BLaER1 treated with 17β-estradiol and CSF1 and Interleukin-3, amounts not matched to agents 10 nM and 100 nM (cell line): ENCODE data around the gene LRRC75A.
A peak's percentile ranks its signal among the peaks of the same experiment; 100 is the strongest.

Source experiments
- H3K27ac ChIP-seq, 11 experiments: shearing (Covaris generic); formaldehyde crosslinking; 2 replicates each; pipeline ENCODE4 v1.8.1; 2022
- H3K27me3 ChIP-seq, 11 experiments: shearing (Covaris generic); formaldehyde crosslinking; 2 replicates each; pipeline ENCODE4 v1.8.1; 2022
- H3K36me3 ChIP-seq, 11 experiments: shearing (Covaris generic); formaldehyde crosslinking; 2 replicates each; pipeline ENCODE4 v1.8.1; 2022
- H3K4me1 ChIP-seq, 10 experiments: shearing (Covaris generic); formaldehyde crosslinking; 2 replicates each; pipeline ENCODE4 v1.8.1; 2022
- H3K4me2 ChIP-seq, 11 experiments: shearing (Covaris generic); formaldehyde crosslinking; 2 replicates each; pipeline ENCODE4 v1.8.1; 2022
- H3K4me3 ChIP-seq, 10 experiments: shearing (Covaris generic); formaldehyde crosslinking; 2 replicates each; pipeline ENCODE4 v1.8.1; 2022
- H3K9ac ChIP-seq, 11 experiments: shearing (Covaris generic); formaldehyde crosslinking; 2 replicates each; pipeline ENCODE4 v1.8.1; 2022
- H3K9me3 ChIP-seq, 11 experiments: shearing (Covaris generic); formaldehyde crosslinking; replicated peaks in 1 of 11; 2 replicates each; pipeline ENCODE4 v1.8.1; 2022
- H4K20me1 ChIP-seq, 11 experiments: shearing (Covaris generic); formaldehyde crosslinking; 2 replicates each; pipeline ENCODE4 v1.8.1; 2022
- Cebpa-rat ChIP-seq, 11 experiments: shearing (Covaris generic); IDR thresholded peaks; 2 replicates each; pipeline ENCODE4 v1.8.1; 2022

LRRC75A gene

GRCh38 chr17:16496820-16497489, 5.0 kb upstream of the LRRC75A start:
- peaks cover 0 to 23% (median 11%) of the 10 kb centered on the region in 10 experiments; a peak in 11 of 20 replicates for H3K4me1 ChIP-seq
- no peak for TF ChIP-seq Cebpa-rat (IDR thresholded peaks at IDR 0.05)
- H3K9me3 ChIP-seq: no peaks in the 10 kb centered on the region
- H3K4me3 ChIP-seq: no peak overlapping the region
- peaks cover 0 to 10% (median 0%) of the 10 kb centered on the region in 11 experiments; a peak in 3 of 22 replicates for H3K27me3 ChIP-seq
- H3K4me2 ChIP-seq: no peak overlapping the region
- no peak overlapping the region for H3K27ac ChIP-seq
- H3K9ac ChIP-seq: no peak overlapping the region
- no peaks in the 10 kb centered on the region for H3K36me3 ChIP-seq
- H4K20me1 ChIP-seq: no peaks in the 10 kb centered on the region

GRCh38 chr17:16495980-16496819, 4.2 kb upstream of the LRRC75A start:
- no peak overlapping the region for H3K4me2 ChIP-seq
- H3K9ac ChIP-seq: no peak overlapping the region
- H3K9me3 ChIP-seq: no peaks in the 10 kb centered on the region
- peaks cover 0 to 12% (median 1%) of the 10 kb centered on the region in 11 experiments; a peak in 8 of 22 replicates for H3K27me3 ChIP-seq
- peaks cover 0 to 24% (median 12%) of the 10 kb centered on the region in 10 experiments; a peak in 16 of 20 replicates for H3K4me1 ChIP-seq
- no peak overlapping the region for H3K4me3 ChIP-seq
- H4K20me1 ChIP-seq: peaks cover 0 to under 1% (median 0%) of the 10 kb centered on the region in 11 experiments; a peak in 1 of 22 replicates
- TF ChIP-seq Cebpa-rat (IDR thresholded peaks at IDR 0.05): no peak
- no peaks in the 10 kb centered on the region for H3K36me3 ChIP-seq
- H3K27ac ChIP-seq: no peak overlapping the region

GRCh38 chr17:16495561-16495960, 3.6 kb upstream of the LRRC75A start:
- H3K4me3 ChIP-seq: no peak overlapping the region
- no peak overlapping the region for H3K27ac ChIP-seq
- no peak overlapping the region for H3K4me2 ChIP-seq
- H3K9ac ChIP-seq: no peak overlapping the region
- H3K4me1 ChIP-seq: peaks cover 0 to 31% (median 18%) of the 10 kb centered on the region in 10 experiments; a peak in 16 of 20 replicates
- H3K9me3 ChIP-seq: no peaks in the 10 kb centered on the region
- no peak for TF ChIP-seq Cebpa-rat (IDR thresholded peaks at IDR 0.05)
- H3K27me3 ChIP-seq: peaks cover 0 to 19% (median 8%) of the 10 kb centered on the region in 11 experiments; a peak in 8 of 22 replicates
- no peaks in the 10 kb centered on the region for H3K36me3 ChIP-seq
- H4K20me1 ChIP-seq: peaks cover 0 to 7% (median 0%) of the 10 kb centered on the region in 11 experiments; a peak in 6 of 22 replicates

- H3K9ac ChIP-seq: no peak overlapping the region
- TF ChIP-seq Cebpa-rat (IDR thresholded peaks at IDR 0.05): no peak
- H3K9me3 ChIP-seq: no peaks in the 10 kb centered on the region
- H3K4me1 ChIP-seq: peaks cover 0 to 34% (median 20%) of the 10 kb centered on the region in 10 experiments; a peak in 16 of 20 replicates
- H3K36me3 ChIP-seq: no peaks in the 10 kb centered on the region
- peaks cover 0 to 12% (median 0%) of the 10 kb centered on the region in 11 experiments; a peak in 6 of 22 replicates for H4K20me1 ChIP-seq
- no peak overlapping the region for H3K27ac ChIP-seq
- no peak overlapping the region for H3K4me3 ChIP-seq
- H3K4me2 ChIP-seq: peak overlapping the region in 4 of 11 experiments; percentile 33 to 88 (median 60); a peak in 8 of 22 replicates
- H3K27me3 ChIP-seq: peaks cover 0 to 25% (median 8%) of the 10 kb centered on the region in 11 experiments; a peak in 8 of 22 replicates
Measured at GRCh38 chr17:16494059-16494458, 2.1 kb upstream of the LRRC75A start.

GRCh38 chr17:16493531-16494046, 1.6 kb upstream of the LRRC75A start:
- Histone ChIP-seq H3K9me3 (no peaks in the 10 kb centered on the region), H3K36me3 (no peaks in the 10 kb centered on the region), H3K4me3 (no peak overlapping the region), H3K9ac (no peak overlapping the region), H3K27ac (no peak overlapping the region), H3K4me1 (peaks cover 0 to 34% (median 20%) of the 10 kb centered on the region in 10 experiments; a peak in 16 of 20 replicates), H4K20me1 (peaks cover 0 to 12% (median 0%) of the 10 kb centered on the region in 11 experiments; a peak in 6 of 22 replicates), H3K27me3 (peaks cover 0 to 25% (median 8%) of the 10 kb centered on the region in 11 experiments; a peak in 8 of 22 replicates), H3K4me2 (peak overlapping the region in 4 of 11 experiments; percentile 33 to 88 (median 60); a peak in 7 of 22 replicates)
- no peak for TF ChIP-seq Cebpa-rat (IDR thresholded peaks at IDR 0.05)

GRCh38 chr17:16492613-16493530, 879 bp upstream of the LRRC75A start:
- no peak for TF ChIP-seq Cebpa-rat (IDR thresholded peaks at IDR 0.05)
- Histone ChIP-seq H3K36me3 (no peaks in the 10 kb centered on the region), H3K4me3 (peak overlapping the region; percentile 55 to 79 (median 65)), H3K4me2 (peak overlapping the region; percentile 82 to 93 (median 88)), H4K20me1 (peaks cover 0 to 12% (median 0%) of the 10 kb centered on the region in 11 experiments; a peak in 6 of 22 replicates), H3K4me1 (peaks cover 0 to 34% (median 20%) of the 10 kb centered on the region in 10 experiments; a peak in 16 of 20 replicates), H3K27me3 (peaks cover 0 to 25% (median 8%) of the 10 kb centered on the region in 11 experiments; a peak in 8 of 22 replicates), H3K27ac (peak overlapping the region in 1 of 11 experiments; percentile 38; a peak in 1 of 22 replicates), H3K9ac (peak overlapping the region in 9 of 11 experiments; percentile 28 to 74 (median 65); a peak in 16 of 22 replicates), H3K9me3 (no peaks in the 10 kb centered on the region)

- Histone ChIP-seq H3K27ac (no peak overlapping the region; a peak in 1 of 22 replicates), H3K4me3 (peak overlapping the region; percentile 63 to 79 (median 70)), H3K4me2 (peak overlapping the region; percentile 73 to 96 (median 92))
Measured at GRCh38 chr17:16491131-16491702, 776 bp downstream of the LRRC75A start.

More at GRCh38 chr17:16491131-16491702, 776 bp downstream of the LRRC75A start:
- H3K9ac ChIP-seq: peak overlapping the region in 8 of 11 experiments; percentile 62 to 81 (median 74); a peak in 14 of 22 replicates
- no peaks in the 10 kb centered on the region for H3K9me3 ChIP-seq
- H3K36me3 ChIP-seq: no peaks in the 10 kb centered on the region
- peaks cover 0 to 25% (median 8%) of the 10 kb centered on the region in 11 experiments; a peak in 8 of 22 replicates for H3K27me3 ChIP-seq
- H3K4me1 ChIP-seq: peaks cover 0 to 34% (median 20%) of the 10 kb centered on the region in 10 experiments; a peak in 16 of 20 replicates
- peaks cover 0 to 19% (median 0%) of the 10 kb centered on the region in 11 experiments; a peak in 6 of 22 replicates for H4K20me1 ChIP-seq
- TF ChIP-seq Cebpa-rat (IDR thresholded peaks at IDR 0.05): no peak
